Stimulated activated naive CD4-positive, alpha-beta T cell (primary cell): Measurements from ENCODE around the gene ZNF32.
"Not testable (repeated sequence)": the region's sequence is repeated elsewhere in the genome, so short reads cannot be mapped to it uniquely, and the experiment has no call there.

Experiments
- DNase-seq, 6 experiments: peaks; one replicate each; lab custom pipeline; 2025; lab: John Stamatoyannopoulos, UW

Gene ZNF32

GRCh38 chr10:43627942-43628341, 20.7 kb downstream of the ZNF32 start:
- DNase-seq, result no peak

- DNase-seq, result peak in 3 of 6 experiments; percentile 8 to 42 (median 37)
Measured at GRCh38 chr10:43623351-43623750, 25.3 kb downstream of the ZNF32 start.

- DNase-seq, result no peak
Measured at GRCh38 chr10:43622038-43622437, 26.6 kb downstream of the ZNF32 start.

GRCh38 chr10:43619368-43619767, 29.3 kb downstream of the ZNF32 start:
- DNase-seq, result no peak

GRCh38 chr10:43616697-43617370, 31.8 kb downstream of the ZNF32 start:
- no peak for DNase-seq

- no peak for DNase-seq
Measured at GRCh38 chr10:43610636-43611035, 38.0 kb downstream of the ZNF32 start.

- DNase-seq, result no peak
Measured at GRCh38 chr10:43607199-43607573, 41.5 kb downstream of the ZNF32 start.

GRCh38 chr10:43606323-43607198, 42.1 kb downstream of the ZNF32 start, which contains the start of gene ZNF485:
ZNF485 (plus strand) TSS chr10:43606438; CDS start chr10:43607051, 613 bp downstream.
- DNase-seq, result peak; percentile 36 to 54 (median 46)

- peak in 1 of 6 experiments; percentile 41 for DNase-seq
Measured at GRCh38 chr10:43605850-43606322, 42.8 kb downstream of the ZNF32 start.

GRCh38 chr10:43601576-43601975, 47.1 kb downstream of the ZNF32 start:
- DNase-seq, result not testable (repeated sequence)

- no peak for DNase-seq
Measured at GRCh38 chr10:43599333-43599732, 49.3 kb downstream of the ZNF32 start.

- DNase-seq, result no peak
Measured at GRCh38 chr10:43598446-43598845, 50.2 kb downstream of the ZNF32 start.

- no peak for DNase-seq
Measured at GRCh38 chr10:43596546-43596945, 52.1 kb downstream of the ZNF32 start.

- peak in 2 of 6 experiments; percentile 3 to 16 for DNase-seq
Measured at GRCh38 chr10:43595739-43596298, 52.9 kb downstream of the ZNF32 start.

GRCh38 chr10:43594944-43595589, 53.6 kb downstream of the ZNF32 start:
- peak in 2 of 6 experiments; percentile 6 to 8 for DNase-seq
